H9 (cell line): Measurements from ENCODE around the gene APBB3. TPM values are rescaled to one million over a fixed set of nuclear protein-coding genes. Genes with fewer than 3 reads are reported as not detected.

Experiments used
- DNase-seq: peaks from one replicate; pipeline ENCODE4 v3.0.0-alpha.2; 2017
- H2AFZ ChIP-seq: one replicate; pipeline ENCODE4 v1.6.1; 2013; ENCODE audit warnings: mild to moderate bottlenecking, low read length, control low read depth, moderate library complexity
- H2AK5ac ChIP-seq: 2 replicates; pipeline ENCODE4 v1.6.1; 2013; ENCODE audit warnings: low read length, control low read depth, mixed read lengths; ENCODE audit not compliant: insufficient read length
- H2BK120ac ChIP-seq: one replicate; pipeline ENCODE4 v1.6.1; 2013; ENCODE audit warnings: low read depth, mild to moderate bottlenecking, low read length, control low read depth, inconsistent platforms; ENCODE audit not compliant: poor library complexity, severe bottlenecking
- H2BK12ac ChIP-seq: 2 replicates; pipeline ENCODE4 v1.6.1; 2013; ENCODE audit warnings: low read length, control low read depth, mixed read lengths, low read depth; ENCODE audit not compliant: insufficient read length
- H2BK15ac ChIP-seq: 2 replicates; pipeline ENCODE4 v1.6.1; 2013; ENCODE audit warnings: low read depth, low read length, control low read depth
- H2BK20ac ChIP-seq: one replicate; pipeline ENCODE4 v1.6.1; 2013; ENCODE audit warnings: low read depth, mild to moderate bottlenecking, low read length, control low read depth, inconsistent platforms; ENCODE audit not compliant: poor library complexity, severe bottlenecking
- H2BK5ac ChIP-seq: 2 replicates; pipeline ENCODE4 v1.6.1; 2013; ENCODE audit warnings: low read length, control low read depth, mixed read lengths; ENCODE audit not compliant: insufficient read length
- H3K14ac ChIP-seq: 2 replicates; pipeline ENCODE4 v1.6.1; 2013; ENCODE audit warnings: low read length, control low read depth; ENCODE audit not compliant: insufficient read depth
- H3K18ac ChIP-seq: 2 replicates; pipeline ENCODE4 v1.6.1; 2013; ENCODE audit warnings: low read depth, mild to moderate bottlenecking, mixed read lengths, low read length, control low read depth; ENCODE audit not compliant: insufficient read length
- H3K23ac ChIP-seq: 2 replicates; pipeline ENCODE4 v1.6.1; 2013; ENCODE audit warnings: low read length, control low read depth, mixed read lengths, low read depth; ENCODE audit not compliant: insufficient read length
- H3K23me2 ChIP-seq: 2 replicates; pipeline ENCODE4 v1.6.1; 2013; ENCODE audit warnings: low read depth, mild to moderate bottlenecking, mixed read lengths, low read length, control low read depth; ENCODE audit not compliant: insufficient read length, poor library complexity, severe bottlenecking
- H3K27ac ChIP-seq: 2 replicates; pipeline ENCODE4 v1.5.1; 2013; ENCODE audit warnings: low read length, control low read depth, mixed read lengths, low read depth; ENCODE audit not compliant: insufficient read length
- H3K27me3 ChIP-seq: 2 replicates; pipeline ENCODE4 v1.6.1; 2013; ENCODE audit warnings: low read length, control low read depth, inconsistent platforms; ENCODE audit not compliant: insufficient read depth
- H3K4ac ChIP-seq: 2 replicates; pipeline ENCODE4 v1.6.1; 2013; ENCODE audit warnings: low read depth, mild to moderate bottlenecking, control low read depth, inconsistent platforms, low read length, moderate library complexity
- H3K4me1 ChIP-seq: 2 replicates; pipeline ENCODE4 v1.6.1; 2013; ENCODE audit warnings: low read length, control low read depth, inconsistent platforms; ENCODE audit not compliant: insufficient read depth
- H3K4me2 ChIP-seq: 2 replicates; pipeline ENCODE4 v1.6.1; 2013; ENCODE audit warnings: low read length, control low read depth, mixed read lengths; ENCODE audit not compliant: insufficient read length, insufficient read depth
- H3K56ac ChIP-seq: 2 replicates; pipeline ENCODE4 v1.6.1; 2013; ENCODE audit warnings: low read depth, mild to moderate bottlenecking, mixed read lengths, low read length, control low read depth; ENCODE audit not compliant: insufficient read length
- H3K79me1 ChIP-seq: 2 replicates; pipeline ENCODE4 v1.6.1; 2013; ENCODE audit warnings: low read depth, mild to moderate bottlenecking, moderate library complexity, low read length, control low read depth, inconsistent platforms; ENCODE audit not compliant: insufficient read depth, poor library complexity, severe bottlenecking
- H3K79me2 ChIP-seq: 2 replicates; pipeline ENCODE4 v1.6.1; 2013; ENCODE audit warnings: low read length, control low read depth, inconsistent platforms; ENCODE audit not compliant: insufficient read depth
- H3K9ac ChIP-seq: 2 replicates; pipeline ENCODE4 v1.6.1; 2013; ENCODE audit warnings: low read length, control low read depth, mixed read lengths; ENCODE audit not compliant: insufficient read length; ENCODE audit errors: extremely low read depth
- H3K9me3 ChIP-seq: one replicate; pipeline ENCODE4 v1.6.1; 2013; ENCODE audit warnings: low read depth, low read length, inconsistent platforms; ENCODE audit not compliant: control insufficient read depth
- H3T11ph ChIP-seq: one replicate; pipeline ENCODE4 v1.6.1; 2013; ENCODE audit warnings: mild to moderate bottlenecking, low read length, control low read depth, inconsistent platforms
- H4K20me1 ChIP-seq: one replicate; pipeline ENCODE4 v1.6.1; 2013; ENCODE audit not compliant: control insufficient read depth, insufficient read length, insufficient read depth
- H4K5ac ChIP-seq: 2 replicates; pipeline ENCODE4 v1.6.1; 2013; ENCODE audit warnings: low read depth, mild to moderate bottlenecking, mixed read lengths, low read length, control low read depth; ENCODE audit not compliant: insufficient read length
- H4K8ac ChIP-seq: replicated peaks from 2 replicates; pipeline ENCODE4 v1.6.1; 2013; ENCODE audit warnings: low read length, control low read depth, mixed read lengths, low read depth; ENCODE audit not compliant: insufficient read length
- H4K91ac ChIP-seq: 2 replicates; pipeline ENCODE4 v1.6.1; 2013; ENCODE audit warnings: low read depth, mild to moderate bottlenecking, moderate library complexity, mixed read lengths, low read length, control low read depth; ENCODE audit not compliant: insufficient read length
- H3K27ac Mint-ChIP-seq, 3 experiments: 2 replicates in 2 of 3; 3 replicates in 1 of 3; pipeline ENCODE4 v1.8.0; 2020 to 2021; ENCODE audit warnings: mixed read lengths in 3 of 3, mild to moderate bottlenecking in 1 of 3, moderate library complexity in 1 of 3
- H3K27me3 Mint-ChIP-seq: 2 replicates; pipeline ENCODE4 v1.8.0; 2021; ENCODE audit warnings: low read depth, mild to moderate bottlenecking, moderate library complexity, mixed read lengths
- H3K36me3 Mint-ChIP-seq, 3 experiments: 2 replicates in 2 of 3; 3 replicates in 1 of 3; pipeline ENCODE4 v1.8.0; 2020 to 2021; ENCODE audit warnings: low read depth in 3 of 3, mixed read lengths in 3 of 3; ENCODE audit not compliant: insufficient read depth in 1 of 3
- H3K4me1 Mint-ChIP-seq, 2 experiments: 2 replicates each; pipeline ENCODE4 v1.8.0; 2020; ENCODE audit warnings: mixed read lengths in 2 of 2
- H3K4me3 Mint-ChIP-seq, 2 experiments: 2 replicates in 1 of 2; 3 replicates in 1 of 2; pipeline ENCODE4 v1.8.0; 2020 to 2021; ENCODE audit warnings: mild to moderate bottlenecking in 2 of 2, mixed read lengths in 2 of 2, moderate library complexity in 1 of 2
- H3K9me3 Mint-ChIP-seq, 2 experiments: 2 replicates in 1 of 2; 3 replicates in 1 of 2; pipeline ENCODE4 v1.8.0; 2020; ENCODE audit warnings: mild to moderate bottlenecking in 2 of 2, mixed read lengths in 2 of 2, moderate library complexity in 1 of 2
- WGBS: extraction: QIAGEN DNeasy Blood & Tissue Kit; methylation state at CpG from one replicate; pipeline ENCODE4 v1.1.7; 2013; ENCODE audit warnings: missing lambda C conversion rate, low lambda C conversion rate, mixed read lengths; ENCODE audit not compliant: insufficient read length; ENCODE audit errors: extremely low coverage; 5-methylcytosine and 5-hydroxymethylcytosine counted together
- total RNA-seq: library from RNA; stranded (reverse); gene quantifications from 2 replicates; pipeline ENCODE4 v1.2.1, GENCODE V29; 2021
- TF ChIP-seq, protein P1 (sequence below): fragments of 200-600 bp; sonication (generic); conservative IDR thresholded peaks from 3 replicates; pipeline ENCODE4 v1.8.0; 2021; ENCODE audit warnings: antibody characterized with exemption, mild to moderate bottlenecking

The APBB3 gene
- total RNA-seq, 1 experiment from 2014 or later = 23.8 TPM

DNA sequence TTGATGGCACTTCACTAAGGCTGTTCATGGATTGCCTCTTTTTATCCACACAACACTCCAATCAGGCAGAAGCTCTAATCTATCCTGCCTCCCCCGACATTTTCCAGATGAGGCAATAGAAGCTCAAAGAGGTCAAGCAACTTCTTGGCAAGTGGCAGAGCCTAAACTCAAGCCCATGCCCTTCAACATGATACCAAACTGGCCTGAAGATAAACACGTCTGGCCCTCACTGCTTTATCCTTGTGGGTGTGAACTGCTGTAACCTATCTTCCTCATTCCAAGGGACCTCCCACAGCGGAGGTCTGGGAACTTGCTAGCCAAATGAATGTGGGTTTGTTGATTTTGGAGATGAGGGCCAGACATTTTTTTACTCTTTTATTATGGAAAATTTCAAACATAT lies 9.8 kb upstream of the APBB3 start:
- Histone ChIP-seq H2BK12ac (no peak overlapping the region), H2BK5ac (no peak overlapping the region), H3K79me1 (no peaks in the 10 kb centered on the region), H3K27me3 (no peaks in the 10 kb centered on the region), H3K79me2 (no peaks in the 10 kb centered on the region), H2BK120ac (no peak overlapping the region), H4K20me1 (no peaks in the 10 kb centered on the region), H3K23ac (no peak overlapping the region), H3T11ph (no peak overlapping the region), H3K18ac (no peak overlapping the region), H2AFZ (no peak overlapping the region), H2BK15ac (no peak overlapping the region), H3K4me1 (0 out of 2 replicates have a peak, but pooled peaks cover 2% of the 10 kb centered on the region), H4K8ac (no peak overlapping the region), H2AK5ac (no peak overlapping the region), H3K4ac (no peak overlapping the region), H4K5ac (no peak overlapping the region), H3K14ac (no peak overlapping the region), H3K9me3 (no peaks in the 10 kb centered on the region), H3K4me2 (no peak overlapping the region), H3K56ac (no peak overlapping the region), H4K91ac (no peak overlapping the region), H3K9ac (no peak overlapping the region), H3K27ac (no peak overlapping the region), H2BK20ac (no peak overlapping the region), H3K23me2 (no peaks in the 10 kb centered on the region)
- TF ChIP-seq, protein P1, sequence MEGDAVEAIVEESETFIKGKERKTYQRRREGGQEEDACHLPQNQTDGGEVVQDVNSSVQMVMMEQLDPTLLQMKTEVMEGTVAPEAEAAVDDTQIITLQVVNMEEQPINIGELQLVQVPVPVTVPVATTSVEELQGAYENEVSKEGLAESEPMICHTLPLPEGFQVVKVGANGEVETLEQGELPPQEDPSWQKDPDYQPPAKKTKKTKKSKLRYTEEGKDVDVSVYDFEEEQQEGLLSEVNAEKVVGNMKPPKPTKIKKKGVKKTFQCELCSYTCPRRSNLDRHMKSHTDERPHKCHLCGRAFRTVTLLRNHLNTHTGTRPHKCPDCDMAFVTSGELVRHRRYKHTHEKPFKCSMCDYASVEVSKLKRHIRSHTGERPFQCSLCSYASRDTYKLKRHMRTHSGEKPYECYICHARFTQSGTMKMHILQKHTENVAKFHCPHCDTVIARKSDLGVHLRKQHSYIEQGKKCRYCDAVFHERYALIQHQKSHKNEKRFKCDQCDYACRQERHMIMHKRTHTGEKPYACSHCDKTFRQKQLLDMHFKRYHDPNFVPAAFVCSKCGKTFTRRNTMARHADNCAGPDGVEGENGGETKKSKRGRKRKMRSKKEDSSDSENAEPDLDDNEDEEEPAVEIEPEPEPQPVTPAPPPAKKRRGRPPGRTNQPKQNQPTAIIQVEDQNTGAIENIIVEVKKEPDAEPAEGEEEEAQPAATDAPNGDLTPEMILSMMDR = no peak
- Mint-ChIP-seq H3K27ac (no peak overlapping the region), H3K36me3 (no peaks in the 10 kb centered on the region), H3K27me3 (no peaks in the 10 kb centered on the region; the same call in 1 of the 2 replicates), H3K9me3 (no peaks in the 10 kb centered on the region), H3K4me1 (no peaks in the 10 kb centered on the region), H3K4me3 (no peak overlapping the region)
- WGBS = no CpG with 5 or more reads among the region's 3 CpGs
- DNase-seq = no peak
